Breast epithelium (tissue), 4 donors: ENCODE measurements around the gene RPL13. TPM values are rescaled to one million over a fixed set of nuclear protein-coding genes. Genes with fewer than 3 reads are reported as not detected.

Experiments
- DNase-seq, 2 donors: peaks; one replicate each; pipeline ENCODE4 v3.0.0-alpha.2; 2019; ENCODE audit warnings: low spot score in 2 of 2
- H3K27ac ChIP-seq, 2 donors: fragments of 200-600 bp; sonication (generic) in 1 of 2; one replicate each; pipeline ENCODE4 v1.5.1; 2016 to 2019; ENCODE audit warnings: mild to moderate bottlenecking in 1 of 2
- H3K27me3 ChIP-seq, 2 donors: fragments of 200-600 bp; sonication (generic) in 1 of 2; one replicate each; pipeline versions ENCODE4 v1.5.1 to v1.6.0; 2017 to 2019; ENCODE audit warnings: control low read depth in 1 of 2, mild to moderate bottlenecking in 1 of 2
- H3K36me3 ChIP-seq: fragments of 200-600 bp; one replicate; pipeline ENCODE4 v1.5.1; 2019
- H3K4me1 ChIP-seq, 2 donors: fragments of 200-600 bp; sonication (generic); one replicate each; pipeline ENCODE4 v1.5.1; 2016 to 2019; ENCODE audit warnings: control low read depth in 1 of 2
- H3K4me3 ChIP-seq, 3 donors: fragments of 200-600 bp; sonication (generic); 1 replicate in 2 of 3; 2 replicates in 1 of 3; pipeline ENCODE4 v1.5.1; 2016 to 2019; ENCODE audit warnings: mild to moderate bottlenecking in 3 of 3, moderate library complexity in 2 of 3
- H3K9me3 ChIP-seq, 2 donors: fragments of 200-600 bp; sonication (generic) in 1 of 2; one replicate each; pipeline ENCODE4 v1.5.1; 2016 to 2019; ENCODE audit warnings: control low read depth in 1 of 2
- CTCF ChIP-seq, 3 donors: fragments of 450-650 bp; IDR thresholded peaks; one replicate each; pipeline ENCODE4 v1.5.1; 2016 to 2017; ENCODE audit warnings: antibody characterized with exemption in 3 of 3, mild to moderate bottlenecking in 3 of 3, moderate library complexity in 3 of 3
- POLR2A ChIP-seq: fragments of 450-650 bp; IDR thresholded peaks from one replicate; pipeline ENCODE4 v1.6.1; 2016; ENCODE audit warnings: antibody characterized with exemption, mild to moderate bottlenecking, moderate library complexity
- POLR2AphosphoS5 ChIP-seq, 3 donors: sonication (generic); formaldehyde crosslinking; IDR thresholded peaks; one replicate each; pipeline ENCODE4 v1.6.1; 2017; ENCODE audit warnings: antibody characterized with exemption in 3 of 3
- intact Hi-C: fragments of 100-400 bp; cut with DNase I; formaldehyde crosslinking; loops from one replicate; pipeline ENCODE4 v1.15.1; 2023; ENCODE audit warnings: low total_unique reads
- total RNA-seq, 3 donors: library from RNA; depleted of rRNA; stranded (reverse); fragments of >200 nt; gene quantifications; one replicate each; pipeline ENCODE4 v1.1.0, GENCODE V29; 2016

The RPL13 gene
- total RNA-seq, 3 donors from 2014 or later = 5,075 to 6,295 (median 5,484) TPM

DNA sequence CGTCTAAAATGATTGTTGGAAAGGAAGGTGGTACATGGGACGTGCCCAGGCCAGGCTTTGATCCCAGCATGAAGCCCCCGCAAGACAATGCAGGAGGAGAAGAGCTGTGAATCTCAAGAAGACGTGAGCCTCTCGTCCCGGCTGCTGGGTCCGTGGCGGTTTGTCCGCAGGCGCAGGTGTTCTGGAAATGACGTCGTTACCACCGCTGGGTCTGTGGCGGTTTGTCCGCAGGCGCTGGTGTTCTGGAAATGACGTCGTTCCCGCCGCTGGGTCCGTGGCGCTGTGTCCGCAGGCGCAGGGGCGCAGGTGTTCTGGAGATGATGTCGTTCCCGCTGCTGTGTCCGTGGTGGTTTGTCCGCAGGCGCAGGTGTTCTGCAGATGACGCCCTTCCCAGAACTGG, 38.2 kb upstream of the RPL13 start:
- intact Hi-C loops = no loop called here
- Histone ChIP-seq H3K4me1 (no peaks in the 10 kb centered on the region), H3K36me3 (peaks cover 6% of the 10 kb centered on the region), H3K27ac (no peak overlapping the region), H3K27me3 (no peaks in the 10 kb centered on the region), H3K9me3 (no peaks in the 10 kb centered on the region), H3K4me3 (no peak overlapping the region)
- no peak for DNase-seq
- TF ChIP-seq POLR2AphosphoS5 (IDR thresholded peaks at IDR 0.05) (no peak), POLR2A (no peak), CTCF (IDR thresholded peaks at IDR 0.05) (no peak)

DNA sequence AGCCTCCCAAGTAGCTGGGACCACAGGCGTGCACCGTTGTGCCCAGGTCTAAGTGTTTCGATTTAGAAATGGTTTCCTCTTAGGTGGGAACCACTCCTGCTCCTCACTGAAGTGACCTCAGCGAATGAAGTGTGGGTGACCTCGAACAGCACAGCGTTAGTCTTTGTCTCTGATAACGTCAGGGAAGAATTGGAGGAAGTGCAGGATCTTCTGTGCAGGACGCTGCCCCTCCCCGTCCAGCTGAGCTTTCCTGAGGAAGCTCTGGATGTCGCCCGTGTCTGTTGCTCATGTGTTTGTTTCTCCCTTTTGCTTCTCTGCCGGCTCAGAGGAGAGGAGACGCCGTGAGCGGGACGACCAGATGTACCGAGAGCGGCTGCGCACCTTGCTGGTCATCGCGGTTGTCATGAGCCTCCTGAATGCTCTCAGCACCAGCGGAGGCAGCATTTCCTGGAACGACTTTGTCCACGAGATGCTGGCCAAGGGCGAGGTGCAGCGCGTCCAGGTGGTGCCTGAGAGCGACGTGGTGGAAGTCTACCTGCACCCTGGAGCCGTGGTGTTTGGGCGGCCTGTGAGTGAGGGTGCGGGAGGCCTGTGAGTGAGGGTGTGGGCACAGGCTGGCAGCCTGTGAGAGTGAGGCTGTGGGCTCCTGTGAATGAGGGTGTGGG, 36.7 kb upstream of the RPL13 start:
- Histone ChIP-seq H3K9me3 (no peaks in the 10 kb centered on the region), H3K36me3 (peaks cover 6% of the 10 kb centered on the region), H3K27ac (no peak overlapping the region), H3K4me3 (no peak overlapping the region), H3K27me3 (no peaks in the 10 kb centered on the region), H3K4me1 (no peaks in the 10 kb centered on the region)
- intact Hi-C loops = no loop called here
- TF ChIP-seq POLR2A (no peak), POLR2AphosphoS5 (IDR thresholded peaks at IDR 0.05) (no peak), CTCF (IDR thresholded peaks at IDR 0.05) (no peak)
- no peak for DNase-seq

DNA sequence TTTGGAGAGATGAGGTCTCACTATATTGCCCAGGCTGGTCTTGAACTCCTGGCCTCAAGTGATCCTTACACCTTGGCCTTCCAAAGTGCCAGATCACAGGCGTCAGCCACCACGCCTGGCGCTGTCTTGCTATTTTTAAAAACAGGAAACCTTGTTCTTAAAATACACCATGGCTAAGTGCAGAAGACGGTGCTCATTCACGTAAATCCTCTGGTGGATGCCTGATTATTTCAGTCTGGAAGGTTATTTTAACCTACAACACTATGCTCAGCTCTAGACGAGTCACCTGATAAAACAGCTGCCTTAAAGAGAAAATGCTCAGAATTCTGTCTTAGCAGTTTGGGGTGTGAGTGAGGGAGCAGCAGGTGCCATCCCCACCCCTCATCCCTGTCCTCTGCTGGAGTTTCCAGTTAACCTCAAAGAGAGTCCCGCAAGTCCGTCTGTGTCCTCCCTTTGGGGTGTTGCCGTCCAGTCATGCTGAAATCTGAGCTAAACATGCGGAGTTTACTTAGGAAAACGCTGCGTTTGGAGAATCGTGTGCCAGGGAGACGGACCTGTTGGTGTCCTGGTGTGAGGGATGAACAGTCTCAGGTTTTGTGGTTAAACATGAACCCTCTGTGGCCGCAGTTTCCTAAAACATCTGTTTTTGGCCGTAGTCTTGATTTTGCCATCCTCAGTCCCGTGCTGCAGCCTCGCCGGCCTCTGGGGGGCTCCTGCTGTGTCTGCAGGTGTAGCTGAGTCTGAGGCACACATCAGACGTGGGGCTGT, 35.2 kb upstream of the RPL13 start:
- TF ChIP-seq CTCF (IDR thresholded peaks at IDR 0.05) (no peak), POLR2AphosphoS5 (IDR thresholded peaks at IDR 0.05) (no peak), POLR2A (no peak)
- H3K9me3 ChIP-seq = no peaks in the 10 kb centered on the region
- intact Hi-C loops = no loop called here
- H3K27me3 ChIP-seq = no peaks in the 10 kb centered on the region
- H3K36me3 ChIP-seq = peaks cover 6% of the 10 kb centered on the region
- H3K27ac ChIP-seq = no peak overlapping the region
- H3K4me1 ChIP-seq = no peaks in the 10 kb centered on the region
- no peak for DNase-seq
- no peak overlapping the region for H3K4me3 ChIP-seq

- H3K27ac ChIP-seq = no peak overlapping the region
- DNase-seq = no peak
- H3K27me3 ChIP-seq = no peaks in the 10 kb centered on the region
- H3K4me1 ChIP-seq = no peaks in the 10 kb centered on the region
- H3K36me3 ChIP-seq = peaks cover 6% of the 10 kb centered on the region
- no peak overlapping the region for H3K4me3 ChIP-seq
- no peak for TF ChIP-seq CTCF (IDR thresholded peaks at IDR 0.05)
- no peak for TF ChIP-seq POLR2AphosphoS5 (IDR thresholded peaks at IDR 0.05)
- TF ChIP-seq POLR2A = no peak
- no peaks in the 10 kb centered on the region for H3K9me3 ChIP-seq
- intact Hi-C loops = no loop called here
Observed at GRCh38 chr16:89529097-89529496, 31.4 kb upstream of the RPL13 start.
